ENCODE measurements around the gene PTPRD.
"Not testable (repeated sequence)": the region's sequence is repeated elsewhere in the genome, so short reads cannot be mapped to it uniquely, and the experiment has no call there.

PTPRD gene

DNA sequence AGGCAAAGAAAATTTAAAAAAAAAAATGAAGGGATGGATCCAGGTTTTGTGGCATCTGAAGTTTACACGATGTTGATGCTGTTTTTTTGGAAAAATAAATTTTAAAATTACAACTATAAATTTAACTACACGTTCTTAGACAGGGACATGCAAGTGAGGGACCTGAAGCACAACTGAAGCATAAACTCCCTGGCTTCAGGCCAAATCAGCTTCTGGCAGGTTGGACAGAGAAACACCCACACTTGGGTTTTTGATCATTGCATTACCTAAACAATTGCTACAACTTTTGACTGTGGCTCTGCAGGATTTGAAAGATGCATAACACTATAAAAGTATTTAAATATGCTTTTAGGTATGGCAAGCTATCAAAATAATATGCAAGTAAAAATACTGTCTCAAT is 1494.9 kb downstream of the PTPRD start:
- Mint-ChIP-seq H3K27ac (no peak overlapping the region), H3K9me3 (peaks cover 3% of the 10 kb centered on the region), H3K36me3 (no peaks in the 10 kb centered on the region), H3K4me1 (no peaks in the 10 kb centered on the region), H3K4me3 (no peak overlapping the region)
- no peak for DNase-seq (ENCODE audit: low spot score in 2 of 2)
- no peak for ATAC-seq

DNA sequence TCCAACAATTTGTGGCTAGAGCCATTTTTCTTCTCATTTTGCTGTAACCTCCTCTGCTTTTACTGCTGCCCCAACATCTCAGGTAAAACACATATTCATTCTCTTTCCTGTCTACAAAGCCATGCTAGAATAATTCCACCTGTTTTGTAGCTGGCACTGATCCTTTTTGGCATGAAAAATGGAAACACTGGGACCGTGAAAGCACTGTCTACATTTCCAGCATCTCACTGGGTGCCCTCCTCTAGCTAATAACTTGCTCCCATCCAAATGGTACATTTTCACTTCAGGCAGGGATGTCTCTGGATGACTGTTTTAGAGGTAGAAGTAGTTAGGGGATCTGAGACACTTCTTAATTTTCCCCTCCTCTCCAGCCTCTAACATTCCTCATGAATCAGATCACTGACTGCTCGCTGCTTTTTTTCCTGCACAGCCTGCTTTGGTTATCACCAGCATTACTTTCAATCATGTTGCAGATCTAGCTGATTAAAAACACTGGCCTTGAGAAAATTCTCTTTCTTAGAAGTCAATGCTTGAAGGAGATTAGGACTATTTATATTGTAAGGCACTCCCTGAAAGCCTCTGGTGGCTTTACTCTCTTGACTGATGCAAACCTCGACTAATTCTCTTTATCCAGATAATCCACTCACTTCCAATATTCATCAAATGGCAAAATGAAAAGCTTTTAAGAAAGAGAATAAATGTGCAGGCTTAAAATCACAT is 1500.6 kb downstream of the PTPRD start:
- no peak for ATAC-seq
- H3K27ac Mint-ChIP-seq, result no peak overlapping the region
- no peaks in the 10 kb centered on the region for H3K4me1 Mint-ChIP-seq
- no peak overlapping the region for H3K4me3 Mint-ChIP-seq
- no peaks in the 10 kb centered on the region for H3K36me3 Mint-ChIP-seq
- H3K9me3 Mint-ChIP-seq, result peaks cover 11% of the 10 kb centered on the region
- no peak for DNase-seq (ENCODE audit: low spot score in 2 of 2)

GRCh38 chr9:9108641-9109040 is 1504.2 kb downstream of the PTPRD start:
- DNase-seq (ENCODE audit: low spot score in 2 of 2), result no peak
- H3K4me3 Mint-ChIP-seq, result no peak overlapping the region
- no peaks in the 10 kb centered on the region for H3K4me1 Mint-ChIP-seq
- H3K36me3 Mint-ChIP-seq, result no peaks in the 10 kb centered on the region
- no peak overlapping the region for H3K27ac Mint-ChIP-seq
- H3K9me3 Mint-ChIP-seq, result peaks cover 14% of the 10 kb centered on the region
- ATAC-seq, result no peak

DNA sequence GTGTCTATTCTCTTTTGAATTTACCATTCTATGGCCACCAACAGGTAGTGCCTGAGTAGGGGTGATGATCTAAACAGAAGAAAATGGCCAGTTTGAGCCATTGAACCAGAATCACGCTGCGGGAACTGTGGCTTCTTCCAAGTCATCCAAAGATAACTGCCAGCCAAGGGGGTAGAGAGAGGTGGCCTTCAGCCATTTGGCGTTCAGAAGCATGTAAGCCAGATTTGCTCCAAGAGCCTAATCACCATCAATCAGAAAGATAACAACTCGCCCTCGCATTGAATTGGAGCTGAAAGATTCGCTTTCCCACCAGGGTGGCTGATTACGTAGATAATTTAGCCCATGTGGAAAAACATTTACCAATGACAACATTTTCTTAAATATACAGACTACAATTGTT is 1510.5 kb downstream of the PTPRD start:
- ATAC-seq (no peak), DNase-seq (ENCODE audit: low spot score in 2 of 2) (no peak)
- Mint-ChIP-seq H3K27ac (no peak overlapping the region), H3K9me3 (peaks cover 3% of the 10 kb centered on the region), H3K4me3 (no peak overlapping the region), H3K36me3 (no peaks in the 10 kb centered on the region), H3K4me1 (no peaks in the 10 kb centered on the region)

GRCh38 chr9:9100070-9100469 is 1512.7 kb downstream of the PTPRD start:
- ATAC-seq, result no peak
- Mint-ChIP-seq H3K4me3 (no peak overlapping the region), H3K4me1 (no peaks in the 10 kb centered on the region), H3K9me3 (peaks cover 5% of the 10 kb centered on the region), H3K27ac (no peak overlapping the region), H3K36me3 (no peaks in the 10 kb centered on the region)
- DNase-seq (ENCODE audit: low spot score in 2 of 2), result no peak

DNA sequence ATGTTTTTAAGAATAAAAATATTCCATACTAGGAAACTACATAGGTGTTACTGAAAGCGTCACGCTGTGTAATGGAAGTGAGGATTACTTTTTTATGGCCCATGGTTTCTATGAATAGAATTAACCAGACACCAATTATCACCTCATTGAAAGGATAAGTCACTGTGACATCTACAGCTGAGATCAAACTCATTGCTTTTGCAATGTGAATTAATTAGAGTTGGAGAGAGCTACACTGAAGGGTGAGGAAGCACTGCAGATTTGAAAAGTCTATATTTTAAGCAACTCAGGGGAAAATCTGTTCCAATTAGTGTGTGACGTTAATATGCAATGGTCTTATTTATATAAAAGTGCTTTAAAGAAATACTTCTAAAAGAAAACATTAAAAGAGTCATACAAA is 1513.2 kb downstream of the PTPRD start:
- DNase-seq (ENCODE audit: low spot score in 2 of 2) (no peak), ATAC-seq (no peak)
- Mint-ChIP-seq H3K4me3 (no peak overlapping the region), H3K4me1 (no peaks in the 10 kb centered on the region), H3K9me3 (peaks cover 4% of the 10 kb centered on the region), H3K36me3 (no peaks in the 10 kb centered on the region), H3K27ac (no peak overlapping the region)

DNA sequence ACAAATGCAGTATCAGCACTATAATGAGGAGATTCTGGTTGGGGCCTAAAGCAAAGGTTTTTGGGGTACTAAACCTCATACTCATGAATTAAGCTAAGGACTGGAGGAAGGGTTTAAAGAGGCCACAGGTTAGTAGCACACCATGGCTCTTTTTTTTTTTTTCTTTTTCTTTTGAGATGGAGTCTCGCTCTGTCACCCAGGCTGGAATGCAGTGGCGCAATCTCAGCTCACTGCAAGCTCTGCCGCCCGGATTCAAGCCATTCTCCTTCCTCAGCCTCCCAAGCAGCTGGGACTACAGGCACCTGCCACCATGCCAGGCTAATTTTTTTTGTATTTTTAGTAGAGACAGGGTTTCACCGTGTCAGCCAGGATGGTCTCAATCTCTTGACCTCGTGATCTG is 1515.5 kb downstream of the PTPRD start:
- not testable (repeated sequence) for H3K9me3 Mint-ChIP-seq, H3K36me3 Mint-ChIP-seq

GRCh38 chr9:9091387-9091786 is 1521.4 kb downstream of the PTPRD start:
- Mint-ChIP-seq H3K9me3 (peaks cover 7% of the 10 kb centered on the region), H3K27ac (no peak overlapping the region), H3K36me3 (no peaks in the 10 kb centered on the region), H3K4me1 (no peaks in the 10 kb centered on the region), H3K4me3 (no peak overlapping the region)
- no peak for DNase-seq (ENCODE audit: low spot score in 2 of 2)
- ATAC-seq, result no peak

More for the DNA sequence above, 1515.5 kb downstream of the PTPRD start:
- not testable (repeated sequence) for H3K27ac Mint-ChIP-seq; DNase-seq (ENCODE audit: low spot score in 2 of 2); H3K4me3 Mint-ChIP-seq; ATAC-seq; H3K4me1 Mint-ChIP-seq

DNA sequence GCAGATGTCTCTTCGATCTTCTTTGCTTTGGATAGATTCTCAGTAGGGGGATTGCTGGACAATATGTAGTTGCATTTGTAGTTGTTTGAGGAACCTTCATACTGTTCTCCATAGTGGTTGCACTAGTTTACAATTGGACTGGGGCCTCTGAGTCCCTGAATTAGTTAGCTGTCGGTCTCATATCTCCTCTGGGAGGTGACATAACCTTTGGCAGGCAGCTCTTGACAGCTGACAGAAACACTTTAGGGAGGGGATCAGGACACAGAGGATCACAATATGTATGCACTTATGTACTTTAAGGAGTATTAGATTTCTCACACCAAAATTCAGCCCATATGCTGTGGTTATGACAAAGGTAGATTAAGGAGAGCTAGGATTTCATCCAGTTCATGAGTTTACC is 1533.3 kb downstream of the PTPRD start:
- no peaks in the 10 kb centered on the region for H3K36me3 Mint-ChIP-seq
- H3K27ac Mint-ChIP-seq, result no peak overlapping the region
- DNase-seq (ENCODE audit: low spot score in 2 of 2) (no peak), ATAC-seq (no peak)
- no peak overlapping the region for H3K4me3 Mint-ChIP-seq
- H3K9me3 Mint-ChIP-seq, result peaks cover 12% of the 10 kb centered on the region
- H3K4me1 Mint-ChIP-seq, result no peaks in the 10 kb centered on the region

- H3K36me3 Mint-ChIP-seq, result no peaks in the 10 kb centered on the region
- no peaks in the 10 kb centered on the region for H3K4me1 Mint-ChIP-seq
- no peak for ATAC-seq
- H3K27ac Mint-ChIP-seq, result no peak overlapping the region
- peaks cover 12% of the 10 kb centered on the region for H3K9me3 Mint-ChIP-seq
- no peak overlapping the region for H3K4me3 Mint-ChIP-seq
- no peak for DNase-seq (ENCODE audit: low spot score in 2 of 2)
These were observed 1534.5 kb downstream of the PTPRD start for GRCh38 chr9:9078301-9078700.

GRCh38 chr9:9061627-9062026 is 1551.2 kb downstream of the PTPRD start:
- DNase-seq (ENCODE audit: low spot score in 2 of 2) (no peak), ATAC-seq (no peak)
- no peak overlapping the region for H3K27ac Mint-ChIP-seq
- no peaks in the 10 kb centered on the region for H3K4me1 Mint-ChIP-seq
- peaks cover 5% of the 10 kb centered on the region for H3K9me3 Mint-ChIP-seq
- no peaks in the 10 kb centered on the region for H3K36me3 Mint-ChIP-seq
- H3K4me3 Mint-ChIP-seq, result no peak overlapping the region

DNA sequence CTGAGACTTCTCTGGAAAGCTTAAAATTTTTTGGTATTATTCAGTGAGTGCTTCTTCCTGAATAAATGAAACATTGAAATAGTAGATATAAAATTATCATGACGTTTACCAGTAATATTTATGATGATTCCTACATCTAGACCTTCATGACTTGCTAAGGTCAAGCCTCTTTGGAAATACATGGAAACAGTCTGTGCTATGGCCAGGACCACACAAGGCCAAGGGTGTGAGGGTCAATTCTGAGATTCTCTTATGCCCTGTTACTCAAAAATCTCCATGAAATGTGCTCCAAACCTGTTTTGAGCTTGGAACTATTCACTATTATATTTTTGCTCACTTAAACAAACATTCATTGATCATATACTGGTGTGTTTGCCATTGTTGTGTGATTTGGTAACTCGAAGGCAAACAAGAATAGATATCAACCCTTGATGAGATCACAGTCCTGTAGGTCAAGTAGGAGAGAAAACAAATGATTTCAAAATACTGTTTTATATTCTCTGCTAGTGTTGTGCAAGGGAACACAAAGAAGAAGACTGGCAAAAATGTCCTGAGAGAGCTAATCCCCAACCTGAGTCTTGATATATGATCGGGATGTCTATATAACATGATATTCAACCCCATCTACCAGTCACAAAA is 1558.3 kb downstream of the PTPRD start:
- DNase-seq (ENCODE audit: low spot score in 2 of 2) (no peak), ATAC-seq (no peak)
- Mint-ChIP-seq H3K9me3 (peaks cover 5% of the 10 kb centered on the region), H3K36me3 (no peaks in the 10 kb centered on the region), H3K4me1 (no peaks in the 10 kb centered on the region), H3K27ac (no peak overlapping the region), H3K4me3 (no peak overlapping the region)

- Mint-ChIP-seq H3K4me1 (no peaks in the 10 kb centered on the region), H3K9me3 (no peaks in the 10 kb centered on the region), H3K4me3 (no peak overlapping the region), H3K27ac (no peak overlapping the region), H3K36me3 (no peaks in the 10 kb centered on the region)
- no peak for ATAC-seq
- no peak for DNase-seq (ENCODE audit: low spot score in 2 of 2)
These were observed 1567.2 kb downstream of the PTPRD start for GRCh38 chr9:9045572-9045971.

DNA sequence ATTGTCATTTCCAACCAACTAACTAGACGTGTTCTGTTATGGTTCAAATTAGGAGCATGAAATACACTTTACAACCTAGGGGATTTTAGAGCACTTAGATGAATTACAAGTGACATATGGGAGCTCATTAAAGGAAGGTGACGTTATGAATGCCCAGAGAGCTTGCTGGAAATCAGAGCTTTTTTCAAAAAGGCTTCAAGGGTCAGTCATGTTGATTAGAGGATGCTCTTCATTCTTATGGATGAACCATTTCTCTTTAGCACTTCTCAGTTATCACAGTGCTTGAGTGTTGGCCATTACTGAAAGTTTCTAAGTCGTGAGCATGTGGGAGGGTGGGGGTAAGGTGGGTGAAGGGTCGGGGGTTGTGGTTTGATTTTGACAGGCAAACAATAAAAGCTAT is 1567.7 kb downstream of the PTPRD start:
- no peak for ATAC-seq
- H3K27ac Mint-ChIP-seq, result no peak overlapping the region

DNA sequence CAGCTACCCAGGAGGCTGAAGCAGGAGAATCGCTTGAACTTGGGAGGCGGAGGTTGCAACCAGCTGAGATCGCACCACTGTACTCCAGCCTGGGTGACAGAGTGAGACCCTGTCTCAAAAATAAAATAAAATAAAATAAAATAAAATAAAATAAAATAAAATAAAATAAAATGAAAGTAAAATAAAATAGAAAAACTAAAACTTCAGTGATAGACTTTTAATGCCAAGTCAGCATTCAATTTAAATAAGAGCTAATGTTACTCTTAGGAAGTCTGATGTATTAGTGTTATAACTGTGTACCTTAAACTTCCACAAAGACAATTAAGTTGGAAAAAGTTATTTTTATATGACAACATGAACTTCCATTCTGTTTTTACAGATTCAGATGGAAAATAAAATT is 1569.0 kb downstream of the PTPRD start:
- not testable (repeated sequence) for H3K9me3 Mint-ChIP-seq; H3K4me3 Mint-ChIP-seq; DNase-seq (ENCODE audit: low spot score in 2 of 2); H3K36me3 Mint-ChIP-seq; ATAC-seq; H3K4me1 Mint-ChIP-seq; H3K27ac Mint-ChIP-seq

More for the DNA sequence above, 1567.7 kb downstream of the PTPRD start:
- H3K4me3 Mint-ChIP-seq, result no peak overlapping the region
- H3K9me3 Mint-ChIP-seq, result no peaks in the 10 kb centered on the region
- no peaks in the 10 kb centered on the region for H3K36me3 Mint-ChIP-seq
- no peak for DNase-seq (ENCODE audit: low spot score in 2 of 2)
- no peaks in the 10 kb centered on the region for H3K4me1 Mint-ChIP-seq

DNA sequence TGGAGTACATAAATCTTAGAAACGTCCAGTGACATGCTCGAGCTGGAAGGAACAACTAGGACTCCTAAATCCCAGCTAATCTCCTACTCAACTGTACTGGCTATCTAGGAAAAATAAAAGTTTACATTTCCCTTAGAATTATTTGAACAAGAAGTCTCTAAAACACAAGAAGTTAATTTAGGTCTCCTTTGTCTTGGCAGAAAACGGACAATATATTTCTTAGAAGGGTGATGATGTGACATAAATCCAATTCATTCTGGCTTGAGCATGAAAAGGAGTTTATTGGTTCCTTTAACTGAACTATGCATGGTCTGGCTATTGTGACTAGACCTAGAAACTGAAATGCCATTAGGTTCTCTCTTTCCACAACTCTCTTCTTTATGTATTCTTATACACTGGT is 1571.0 kb downstream of the PTPRD start:
- ATAC-seq, result no peak
- no peaks in the 10 kb centered on the region for H3K4me1 Mint-ChIP-seq
- H3K27ac Mint-ChIP-seq, result no peak overlapping the region
- DNase-seq (ENCODE audit: low spot score in 2 of 2), result no peak
- peaks cover 3% of the 10 kb centered on the region for H3K9me3 Mint-ChIP-seq
- no peaks in the 10 kb centered on the region for H3K36me3 Mint-ChIP-seq
- no peak overlapping the region for H3K4me3 Mint-ChIP-seq

All from stimulated activated effector memory CD8-positive, alpha-beta T cell treated with anti-CD3 and anti-CD28 coated beads, Interleukin-12 subunit alpha, Interleukin-12 subunit beta, amount 100 ng/mL, for 72 hours (primary cell).